NCI-H2171 treated with DMSO at 0.1 percent for 48 hours (cell line): ENCODE results near the gene BCL2L14.
"Not testable (repeated sequence)": the region's sequence is repeated elsewhere in the genome, so short reads cannot be mapped to it uniquely, and the experiment has no call there.

ENCODE experiments used
- DNase-seq: peaks from one replicate; lab custom pipeline; 2025; lab: John Stamatoyannopoulos, UW

The BCL2L14 gene

DNA sequence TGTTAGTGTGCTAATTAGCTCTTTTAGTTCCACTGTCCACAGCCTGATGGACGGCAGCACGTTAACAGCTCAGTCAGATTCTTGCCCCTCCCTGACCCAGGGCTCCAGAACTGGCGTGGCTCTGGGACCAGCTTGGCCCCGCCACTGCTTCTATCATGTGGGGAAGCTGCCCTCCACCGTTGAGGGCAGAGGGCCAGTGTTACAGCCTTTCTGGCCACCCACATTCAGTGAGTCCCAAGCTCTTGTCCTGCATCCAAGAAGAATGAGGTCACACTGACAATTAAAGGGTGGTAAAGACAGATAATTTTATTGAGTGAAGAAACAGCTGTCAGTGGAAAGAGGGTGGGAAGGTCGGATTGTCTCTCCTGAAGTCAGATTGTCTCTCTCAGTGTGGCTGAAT lies 36.9 kb downstream of the BCL2L14 start:
- no peak for DNase-seq

- no peak for DNase-seq
These were observed 37.8 kb downstream of the BCL2L14 start for GRCh38 chr12:12108441-12109058.

DNA sequence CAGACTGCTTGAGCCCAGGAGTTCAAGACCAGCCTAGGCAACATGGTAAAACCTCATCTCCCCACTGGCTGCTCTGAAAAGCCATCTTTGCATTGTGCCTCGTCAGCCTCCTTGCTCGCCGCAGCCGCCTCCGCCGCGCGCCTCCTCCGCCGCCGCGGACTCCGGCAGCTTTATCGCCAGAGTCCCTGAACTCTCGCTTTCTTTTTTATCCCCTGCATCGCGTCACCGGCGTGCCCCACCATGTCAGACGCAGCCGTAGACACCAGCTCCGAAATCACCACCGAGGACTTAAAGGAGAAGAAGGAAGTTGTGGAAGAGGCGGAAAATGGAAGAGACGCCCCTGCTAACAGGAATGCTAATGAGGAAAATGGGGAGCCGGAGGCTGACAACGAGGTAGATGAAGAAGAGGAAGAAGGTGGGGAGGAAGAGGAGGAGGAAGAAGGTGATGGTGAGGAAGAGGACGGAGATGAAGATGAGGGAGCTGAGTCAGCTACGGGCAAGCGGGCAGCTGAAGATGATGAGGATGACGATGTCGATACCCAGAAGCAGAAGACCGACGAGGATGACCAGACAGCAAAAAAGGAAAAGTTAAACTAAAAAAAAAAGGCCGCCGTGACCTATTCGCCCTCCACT lies 40.3 kb downstream of the BCL2L14 start:
- not testable (repeated sequence) for DNase-seq

GRCh38 chr12:12115514-12115913 lies 44.8 kb downstream of the BCL2L14 start:
- DNase-seq: no peak

DNA sequence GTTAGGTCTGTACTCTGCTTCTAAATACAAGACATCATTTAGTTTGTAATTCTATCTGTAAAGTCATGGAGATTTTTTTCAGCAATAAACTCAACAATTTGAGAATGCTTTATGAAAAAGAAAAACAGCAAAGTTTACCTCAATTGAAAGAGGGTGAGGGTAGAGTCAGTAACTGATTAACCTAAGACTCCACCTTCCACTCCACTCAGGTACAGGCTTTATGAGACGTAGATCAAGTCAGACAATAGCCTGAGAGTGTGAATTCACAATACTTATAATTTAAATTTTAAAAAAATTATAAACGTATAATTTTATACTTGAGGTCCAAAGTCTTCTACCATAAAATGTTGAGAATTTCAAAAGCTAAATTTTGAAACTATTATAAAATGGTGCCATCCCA lies 45.9 kb downstream of the BCL2L14 start:
- DNase-seq: no peak

- DNase-seq: no peak
These were observed 50.3 kb downstream of the BCL2L14 start for GRCh38 chr12:12121061-12121460.

DNA sequence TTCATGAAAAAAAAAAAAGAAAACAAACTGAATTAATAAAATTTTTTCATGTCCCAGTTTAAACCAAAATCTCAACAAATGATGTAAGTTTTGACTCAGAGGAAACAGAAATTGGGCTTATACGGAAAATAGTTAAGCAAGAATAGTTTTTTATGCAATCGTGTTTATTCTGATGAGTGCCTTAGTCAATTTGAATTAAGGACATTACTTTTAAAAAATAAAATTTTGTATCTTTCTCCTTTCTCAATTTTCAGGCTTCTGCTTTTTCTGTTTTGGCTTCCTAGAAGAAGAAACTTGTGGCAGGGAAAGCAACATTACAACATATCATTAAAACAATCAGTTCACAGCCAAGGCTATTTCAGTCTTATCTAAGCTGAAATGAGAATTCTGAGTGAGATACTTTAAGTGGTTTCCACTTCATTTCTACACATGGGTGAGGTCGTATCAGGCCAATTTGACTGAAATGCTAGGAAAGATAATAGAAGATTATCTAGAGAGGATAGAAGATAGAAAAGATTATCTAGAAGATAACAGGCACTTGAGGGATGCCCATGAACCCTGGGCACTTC lies 52.4 kb downstream of the BCL2L14 start:
- DNase-seq: no peak

DNA sequence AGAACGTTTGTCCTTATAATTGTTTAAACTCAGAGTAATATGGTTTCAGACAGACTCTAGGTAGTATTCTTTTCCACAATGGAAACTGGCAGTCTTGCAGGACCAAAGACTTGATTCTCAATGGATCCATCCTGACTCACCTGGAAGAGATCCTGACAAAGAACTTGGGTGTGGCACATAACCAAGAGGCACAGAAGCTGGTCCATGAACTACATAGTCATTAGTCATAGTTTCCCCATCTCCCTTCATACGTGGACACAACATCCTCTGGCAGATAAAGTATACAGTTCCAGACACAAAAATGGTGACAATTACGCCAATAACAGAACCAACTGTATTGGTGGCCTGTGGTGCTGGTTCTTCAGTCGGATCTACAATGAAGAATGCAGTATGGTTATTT lies 55.8 kb downstream of the BCL2L14 start:
- no peak for DNase-seq

GRCh38 chr12:12127304-12127703 lies 56.6 kb downstream of the BCL2L14 start:
- no peak for DNase-seq

DNA sequence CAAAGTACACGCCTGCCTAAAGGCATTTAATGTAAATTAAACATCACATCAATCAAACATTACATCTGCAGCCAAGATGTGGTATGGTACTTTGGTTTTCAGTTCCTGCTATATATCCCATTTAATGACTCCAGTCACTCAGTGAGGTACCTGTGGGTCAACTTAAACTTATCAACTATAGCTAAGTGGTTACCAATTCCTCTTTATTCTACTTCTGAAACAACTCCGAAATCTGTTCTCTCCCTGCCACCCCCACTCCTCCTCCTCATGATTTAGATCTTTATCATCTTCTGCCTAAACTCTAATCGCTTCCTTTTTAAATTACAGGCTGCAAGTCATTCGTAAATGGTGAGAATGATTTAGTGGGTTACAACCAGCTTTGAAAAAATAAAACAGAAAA lies 57.9 kb downstream of the BCL2L14 start:
- DNase-seq: no peak

DNA sequence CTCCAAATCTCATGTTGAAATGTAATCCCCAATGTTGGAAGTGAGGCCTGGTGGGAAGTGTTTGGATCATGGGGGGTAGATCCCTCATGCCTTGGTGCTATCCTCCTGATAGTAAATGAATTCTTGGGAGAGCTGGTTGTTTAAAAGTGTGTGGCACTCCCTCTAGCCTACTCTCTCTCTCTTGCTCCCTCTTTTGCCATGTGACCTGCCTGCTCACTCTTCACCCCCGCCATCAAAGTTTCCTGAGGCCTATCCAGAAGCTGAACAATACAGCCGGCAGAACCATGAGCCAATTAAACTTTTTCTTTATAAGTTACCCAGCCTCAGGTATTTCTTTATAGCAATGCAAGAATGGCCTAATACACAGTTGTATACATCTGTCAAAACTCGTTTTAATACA lies 62.5 kb downstream of the BCL2L14 start:
- no peak for DNase-seq

DNA sequence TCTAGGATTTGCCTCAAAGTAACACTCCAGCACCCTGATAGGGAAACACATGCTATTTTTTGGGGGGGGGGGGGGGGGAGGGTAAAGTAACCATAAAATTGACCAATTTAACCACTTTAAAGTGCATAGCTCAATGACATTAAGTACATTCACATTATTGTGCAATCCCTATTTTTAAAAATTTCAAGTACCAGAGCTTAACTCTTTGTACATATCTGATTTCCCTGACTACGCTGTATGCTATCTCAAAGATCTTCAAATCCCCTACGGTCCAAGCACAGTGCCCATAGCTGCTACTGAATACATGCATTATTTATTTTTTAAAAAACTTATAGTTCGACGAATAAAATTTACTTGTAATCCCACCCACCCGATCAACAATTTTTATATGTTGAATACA lies 63.0 kb downstream of the BCL2L14 start:
- no peak for DNase-seq

GRCh38 chr12:12138203-12139154 lies 67.7 kb downstream of the BCL2L14 start:
- DNase-seq: no peak

DNA sequence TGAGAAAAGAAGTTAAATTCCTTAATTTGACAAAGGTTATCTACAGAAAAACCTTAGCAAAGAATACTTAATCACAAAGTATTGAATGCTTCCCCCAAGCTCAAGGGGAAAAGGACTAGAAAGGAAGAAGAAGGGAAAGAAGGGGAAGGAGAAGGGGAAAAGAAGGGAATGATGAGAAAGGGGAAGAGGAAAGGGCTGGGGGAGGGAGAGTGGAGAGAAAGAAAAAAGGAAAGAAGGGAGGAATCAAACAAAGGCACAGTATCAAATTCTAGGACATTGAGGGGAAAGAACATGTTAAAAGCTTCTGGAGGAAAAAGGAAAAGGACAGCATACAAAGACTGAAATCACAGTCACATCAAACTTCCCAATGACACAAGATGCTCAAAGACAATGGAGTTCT lies 70.3 kb downstream of the BCL2L14 start:
- no peak for DNase-seq

- DNase-seq: not testable (repeated sequence)
These were observed 73.8 kb downstream of the BCL2L14 start for GRCh38 chr12:12144531-12144930.

GRCh38 chr12:12147111-12147510 lies 76.4 kb downstream of the BCL2L14 start:
- no peak for DNase-seq
